A673 (cell line): ENCODE data around the gene BRI3. TPM values are rescaled to one million over a fixed set of nuclear protein-coding genes. Genes with fewer than 3 reads are reported as not detected.

ENCODE experiments used
- BruUV-seq: library from RNA; stranded (reverse); fragments of 400-500 nt; replicated peaks from 2 replicates; lab custom pipeline; 2021; lab: Mats Ljungman, UMichigan
- CTCF ChIA-PET: fragments of 300-600 bp; sonication (Branson Sonifier 250); formaldehyde crosslinking; loops from one replicate; lab custom pipeline; 2022; ENCODE audit warnings: antibody characterized with exemption; lab: Charles Lee
- POLR2A ChIA-PET: fragments of 300-600 bp; sonication (Branson Sonifier 250); formaldehyde crosslinking; loops from one replicate; lab custom pipeline; 2022; ENCODE audit warnings: antibody characterized with exemption; ENCODE audit not compliant: low non-redundant PET; lab: Charles Lee
- DNase-seq: peaks from one replicate; pipeline ENCODE4 v3.0.0-alpha.2; 2015; ENCODE audit warnings: low spot score
- H3K27ac ChIP-seq: fragments of 200-600 bp; sonication (generic); 2 replicates; pipeline ENCODE4 v1.5.1; 2016; ENCODE audit warnings: mixed run types, low read depth, mild to moderate bottlenecking, mixed read lengths, antibody characterized with exemption, low read length; ENCODE audit not compliant: poor library complexity, severe bottlenecking
- H3K27me3 ChIP-seq: fragments of 200-600 bp; sonication (generic); replicated peaks from 2 replicates; pipeline ENCODE4 v1.6.1; 2017; ENCODE audit warnings: mixed run types, low read depth, mild to moderate bottlenecking, mixed read lengths, antibody characterized with exemption, low read length; ENCODE audit not compliant: insufficient read depth, poor library complexity
- H3K36me3 ChIP-seq: fragments of 200-600 bp; sonication (generic); 2 replicates; pipeline ENCODE4 v1.6.1; 2016; ENCODE audit warnings: mixed run types, mild to moderate bottlenecking, mixed read lengths, antibody characterized with exemption, low read length; ENCODE audit not compliant: insufficient read depth, poor library complexity, severe bottlenecking
- H3K4me1 ChIP-seq: fragments of 200-600 bp; sonication (generic); 2 replicates; pipeline ENCODE4 v1.6.1; 2017; ENCODE audit warnings: mixed run types, mild to moderate bottlenecking, mixed read lengths, antibody characterized with exemption, low read length; ENCODE audit not compliant: insufficient read depth, poor library complexity, severe bottlenecking
- H3K4me3 ChIP-seq: fragments of 200-600 bp; sonication (generic); 2 replicates; pipeline ENCODE4 v1.5.1; 2016; ENCODE audit warnings: low read depth, mixed run types, mild to moderate bottlenecking, mixed read lengths, low read length; ENCODE audit not compliant: poor library complexity, severe bottlenecking
- H3K9me3 ChIP-seq: fragments of 200-600 bp; sonication (generic); 2 replicates; pipeline ENCODE4 v1.6.1; 2016; ENCODE audit warnings: mixed run types, low read depth, mild to moderate bottlenecking, mixed read lengths, antibody characterized with exemption, low read length; ENCODE audit not compliant: poor library complexity, severe bottlenecking
- EZH2 ChIP-seq: fragments of 200-600 bp; sonication (generic); IDR thresholded peaks from 2 replicates; pipeline ENCODE4 v1.6.1; 2017; ENCODE audit warnings: borderline replicate concordance, low read depth, mild to moderate bottlenecking, mixed read lengths, antibody characterized with exemption, low read length; ENCODE audit not compliant: poor library complexity, severe bottlenecking
- intact Hi-C: fragments of 100-400 bp; cut with micrococcal nuclease; formaldehyde crosslinking; loops from one replicate; pipeline ENCODE4 v1.10.0; 2022; ENCODE audit not compliant: unreplicated experiment
- total RNA-seq: library from RNA; stranded (reverse); gene quantifications from 2 replicates; pipeline ENCODE4 v1.2.3, GENCODE V29; 2021
- TF ChIP-seq, protein P1 (sequence below): fragments of 300-800, 200-600 bp; sonication (generic); conservative IDR thresholded peaks from 2 replicates; pipeline ENCODE4 v1.5.1; 2017; ENCODE audit warnings: low read depth, mild to moderate bottlenecking, antibody characterized with exemption, low read length, moderate library complexity, mixed read lengths

BRI3 gene
- total RNA-seq, 1 experiment from 2014 or later = 85.8 TPM

DNA sequence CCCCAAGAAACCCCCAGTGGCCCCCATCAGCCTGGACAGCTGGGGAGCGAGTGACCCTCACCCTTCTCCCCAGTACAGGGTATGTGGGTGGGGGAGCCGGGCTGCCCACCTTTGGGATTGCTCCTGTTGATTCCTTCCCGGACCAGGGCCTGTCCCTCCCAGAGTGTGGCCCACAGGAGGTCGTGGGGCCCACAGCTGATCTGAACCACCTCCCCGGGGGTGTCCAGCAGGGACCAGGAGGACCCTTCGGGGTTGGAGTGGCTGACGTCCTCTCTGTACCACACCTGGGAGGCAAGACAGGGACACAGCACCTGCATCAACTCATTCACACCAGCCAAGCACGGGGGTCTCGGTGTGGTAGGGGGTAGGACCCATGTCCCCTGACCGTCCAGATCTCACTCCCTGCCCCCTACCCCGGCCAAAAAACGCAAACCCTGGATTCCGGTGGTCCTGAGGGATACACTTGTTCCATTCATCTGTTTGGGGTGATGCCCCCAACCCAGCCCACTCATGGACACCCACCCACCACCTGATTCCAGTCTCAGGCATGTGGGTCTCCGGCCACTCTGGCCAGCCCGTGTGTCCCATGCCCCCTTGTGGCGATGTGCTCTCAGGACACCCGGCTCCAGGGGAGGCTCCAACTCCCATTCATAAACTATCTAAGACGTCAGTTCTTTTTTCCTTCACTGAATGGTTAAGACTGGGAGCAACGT, 40.4 kb upstream of the BRI3 start:
- no peak for TF ChIP-seq EZH2
- TF ChIP-seq, protein P1, sequence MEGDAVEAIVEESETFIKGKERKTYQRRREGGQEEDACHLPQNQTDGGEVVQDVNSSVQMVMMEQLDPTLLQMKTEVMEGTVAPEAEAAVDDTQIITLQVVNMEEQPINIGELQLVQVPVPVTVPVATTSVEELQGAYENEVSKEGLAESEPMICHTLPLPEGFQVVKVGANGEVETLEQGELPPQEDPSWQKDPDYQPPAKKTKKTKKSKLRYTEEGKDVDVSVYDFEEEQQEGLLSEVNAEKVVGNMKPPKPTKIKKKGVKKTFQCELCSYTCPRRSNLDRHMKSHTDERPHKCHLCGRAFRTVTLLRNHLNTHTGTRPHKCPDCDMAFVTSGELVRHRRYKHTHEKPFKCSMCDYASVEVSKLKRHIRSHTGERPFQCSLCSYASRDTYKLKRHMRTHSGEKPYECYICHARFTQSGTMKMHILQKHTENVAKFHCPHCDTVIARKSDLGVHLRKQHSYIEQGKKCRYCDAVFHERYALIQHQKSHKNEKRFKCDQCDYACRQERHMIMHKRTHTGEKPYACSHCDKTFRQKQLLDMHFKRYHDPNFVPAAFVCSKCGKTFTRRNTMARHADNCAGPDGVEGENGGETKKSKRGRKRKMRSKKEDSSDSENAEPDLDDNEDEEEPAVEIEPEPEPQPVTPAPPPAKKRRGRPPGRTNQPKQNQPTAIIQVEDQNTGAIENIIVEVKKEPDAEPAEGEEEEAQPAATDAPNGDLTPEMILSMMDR = peak; percentile 60
- Histone ChIP-seq H3K36me3 (no peaks in the 10 kb centered on the region), H3K27me3 (no peaks in the 10 kb centered on the region), H3K27ac (no peak overlapping the region), H3K4me3 (no peak overlapping the region), H3K4me1 (no peaks in the 10 kb centered on the region), H3K9me3 (no peaks in the 10 kb centered on the region)
- ChIA-PET POLR2A (no interaction called here), CTCF (no interaction called here)
- no peak for DNase-seq
- BruUV-seq = no TSS peak
- intact Hi-C loops = no loop called here

DNA sequence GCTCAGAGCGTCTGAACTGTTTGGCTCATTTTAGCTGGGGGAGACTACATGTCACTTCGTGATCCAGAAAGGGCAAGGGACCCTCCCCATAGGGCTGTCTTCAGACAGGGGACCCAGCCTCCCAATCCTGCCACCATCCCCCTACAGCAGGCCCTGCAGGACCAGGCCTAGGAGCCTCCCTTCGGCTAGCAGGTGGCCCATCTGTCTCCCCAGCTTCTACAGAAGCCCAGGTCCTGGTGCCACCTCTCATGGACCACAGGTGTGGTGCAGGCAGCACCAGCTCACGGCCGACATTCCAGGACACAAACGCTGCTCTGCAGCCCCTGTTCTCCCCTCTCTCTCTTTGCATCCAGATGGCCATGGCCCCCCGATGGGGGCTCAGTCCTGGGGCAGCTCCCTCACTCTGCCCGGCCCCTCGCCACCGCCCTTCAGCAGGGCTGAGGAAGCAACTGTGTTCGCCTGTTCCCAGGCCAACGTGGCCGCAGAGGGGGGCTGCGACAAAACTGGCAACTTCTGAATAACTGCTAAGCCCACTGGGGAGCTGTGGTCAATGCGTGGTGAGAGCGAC, 39.7 kb upstream of the BRI3 start:
- DNase-seq = no peak
- intact Hi-C loops = no loop called here
- Histone ChIP-seq H3K9me3 (no peaks in the 10 kb centered on the region), H3K27ac (no peak overlapping the region), H3K4me1 (no peaks in the 10 kb centered on the region), H3K4me3 (no peak overlapping the region), H3K27me3 (no peaks in the 10 kb centered on the region), H3K36me3 (no peaks in the 10 kb centered on the region)
- CTCF ChIA-PET = no interaction called here
- no TSS peak for BruUV-seq
- POLR2A ChIA-PET = no interaction called here
- TF ChIP-seq EZH2 = no peak
- TF ChIP-seq, protein P1 = no peak

DNA sequence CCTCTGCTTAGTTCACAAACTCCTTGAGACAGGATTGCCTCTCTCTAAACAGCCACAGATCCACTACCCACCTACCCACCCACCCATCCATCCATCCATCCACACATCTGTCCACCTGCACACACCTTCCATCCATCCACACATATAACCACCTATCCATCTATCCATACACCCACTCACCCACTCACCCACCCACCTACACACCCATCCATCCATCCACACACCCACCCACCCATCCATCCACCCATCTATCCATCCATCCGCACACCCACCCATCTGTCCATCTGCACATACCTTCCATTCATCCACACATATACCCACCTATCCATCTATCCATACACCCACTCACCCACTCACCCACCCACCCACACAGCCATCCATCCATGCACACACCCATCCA, 39.1 kb upstream of the BRI3 start:
- ChIA-PET CTCF (no interaction called here), POLR2A (no interaction called here)
- Histone ChIP-seq H3K4me1 (no peaks in the 10 kb centered on the region), H3K9me3 (no peaks in the 10 kb centered on the region), H3K27me3 (no peaks in the 10 kb centered on the region), H3K4me3 (no peak overlapping the region), H3K27ac (no peak overlapping the region), H3K36me3 (no peaks in the 10 kb centered on the region)
- DNase-seq = no peak
- intact Hi-C loops = no loop called here
- no peak for TF ChIP-seq EZH2
- TF ChIP-seq, protein P1 = no peak
- BruUV-seq = no TSS peak
